Medulla oblongata (tissue), 1 donor: ENCODE measurements around the gene PRKAG3.
"Not testable (repeated sequence)": the region's sequence is repeated elsewhere in the genome, so short reads cannot be mapped to it uniquely, and the experiment has no call there.

ENCODE experiments used
- DNase-seq: peaks from one replicate; pipeline ENCODE4 v3.0.0-alpha.2; 2015; ENCODE audit errors: extremely low spot score

PRKAG3 gene

DNA sequence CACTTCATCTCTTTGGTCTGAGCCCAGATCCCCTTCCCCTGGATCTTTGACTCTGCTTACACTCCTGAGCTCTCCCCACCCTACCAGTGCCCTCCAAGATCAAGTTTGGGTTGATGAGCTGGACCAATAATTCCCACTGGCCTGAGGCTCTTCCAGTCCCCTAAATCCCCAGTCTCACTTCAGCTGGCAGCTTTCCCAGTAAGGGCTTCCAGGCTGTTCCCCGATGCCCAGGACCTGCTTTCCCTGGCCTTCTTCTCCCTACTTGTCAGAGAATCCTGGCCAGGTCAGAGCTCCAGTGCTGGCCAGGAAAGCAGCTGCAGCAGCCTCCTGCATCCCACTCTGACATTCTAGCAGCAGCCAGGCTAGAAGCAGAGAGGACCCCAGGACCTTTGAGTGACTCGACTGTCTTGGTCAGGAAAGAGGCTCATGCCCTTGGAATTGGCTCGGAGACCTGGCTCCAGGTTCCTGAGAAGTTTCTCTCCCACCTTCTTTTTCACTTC is 31.5 kb upstream of the PRKAG3 start:
- no peak for DNase-seq

DNA sequence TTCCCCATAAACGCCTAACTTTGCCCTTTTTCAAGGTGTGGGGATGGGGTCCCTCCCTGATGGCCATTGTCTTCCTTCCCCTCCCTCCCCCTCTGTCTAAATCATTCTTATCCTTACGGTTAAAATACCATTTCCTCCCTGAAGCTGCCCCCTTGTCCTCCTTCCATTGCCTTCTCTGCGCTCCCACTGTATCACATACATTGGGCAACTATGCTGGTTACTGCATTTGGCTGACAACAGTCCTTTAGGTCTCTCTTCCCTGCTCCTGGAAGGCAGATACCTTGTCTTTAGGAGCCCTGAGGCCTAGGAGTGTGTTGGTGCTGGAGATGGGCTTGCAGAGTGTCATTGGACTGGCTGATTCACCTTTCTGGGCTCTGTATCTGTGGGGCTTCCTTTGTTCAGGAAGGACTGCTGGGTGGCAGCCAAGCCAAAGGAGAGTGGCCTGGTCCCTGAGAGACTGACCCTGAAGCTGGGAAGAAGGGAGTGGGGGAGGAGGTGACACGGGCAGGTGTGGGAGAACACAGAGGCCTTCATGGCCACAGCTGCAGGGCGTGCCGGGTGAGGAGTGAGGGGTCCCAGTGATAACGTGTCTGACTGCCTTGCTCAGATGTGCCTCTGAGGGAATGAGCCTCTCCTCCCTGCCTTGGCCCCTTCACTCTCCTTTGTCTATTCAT is 30.2 kb upstream of the PRKAG3 start:
- no peak for DNase-seq

DNA sequence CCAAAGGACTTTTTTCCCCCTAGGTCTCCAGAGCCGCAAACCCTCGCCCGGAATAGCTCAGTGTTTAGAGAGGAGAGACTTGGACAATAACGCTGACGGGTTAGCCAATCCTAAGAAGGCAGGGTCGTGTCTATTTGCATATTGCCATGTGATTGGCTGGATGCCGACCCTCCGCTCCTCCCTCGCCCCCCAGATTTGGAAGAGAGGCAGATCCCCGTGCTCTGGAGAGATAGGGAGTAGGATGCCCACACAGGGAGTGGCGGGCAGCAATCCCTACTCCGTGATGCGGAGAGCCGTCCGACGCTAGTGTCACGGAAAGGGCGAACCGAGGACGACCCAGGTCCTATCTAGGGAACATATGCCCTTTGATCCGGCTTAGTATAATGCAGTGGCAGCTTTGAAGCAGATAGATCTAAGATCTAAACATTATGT is 29.4 kb upstream of the PRKAG3 start:
- peak; percentile 12 for DNase-seq

DNA sequence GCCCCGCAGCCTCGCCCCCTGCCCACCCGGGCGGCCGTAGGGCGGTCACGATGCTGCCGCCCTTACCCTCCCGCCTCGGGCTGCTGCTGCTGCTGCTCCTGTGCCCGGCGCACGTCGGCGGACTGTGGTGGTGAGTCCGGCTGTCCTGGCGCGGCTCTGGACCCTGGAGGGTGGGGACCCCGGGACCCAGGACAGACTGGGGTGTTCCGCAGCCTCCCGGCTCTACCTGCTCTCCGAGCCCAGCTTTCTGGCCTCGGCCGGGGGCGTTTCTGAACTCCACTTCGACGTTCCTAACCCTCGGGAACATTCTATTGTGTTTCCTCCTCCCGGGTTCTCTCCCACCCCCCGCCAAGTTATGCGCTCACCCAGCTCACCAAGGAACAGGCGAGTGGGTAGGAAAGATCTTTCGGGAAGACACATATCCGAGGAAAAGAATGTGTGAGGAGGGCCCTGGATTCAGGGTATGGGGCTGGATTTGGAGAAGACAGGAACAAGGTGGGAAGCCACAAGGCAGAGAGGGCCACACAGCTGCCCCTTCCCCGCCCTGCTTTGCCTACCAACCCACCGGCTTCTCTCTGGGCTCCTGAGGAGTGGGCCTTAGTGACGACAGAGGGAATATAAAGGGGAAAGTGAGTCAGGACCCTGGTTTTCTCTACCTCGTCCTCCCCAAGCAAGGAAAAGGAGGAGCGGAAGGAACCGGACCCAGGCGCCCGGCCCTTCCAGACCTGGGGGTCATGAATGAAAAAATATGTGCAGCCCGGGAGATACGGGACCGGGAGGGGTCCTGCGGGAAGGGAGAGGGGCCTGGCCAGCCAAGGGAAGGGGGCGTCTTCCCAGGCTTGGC is 28.6 kb upstream of the PRKAG3 start:
- DNase-seq, result no peak

DNA sequence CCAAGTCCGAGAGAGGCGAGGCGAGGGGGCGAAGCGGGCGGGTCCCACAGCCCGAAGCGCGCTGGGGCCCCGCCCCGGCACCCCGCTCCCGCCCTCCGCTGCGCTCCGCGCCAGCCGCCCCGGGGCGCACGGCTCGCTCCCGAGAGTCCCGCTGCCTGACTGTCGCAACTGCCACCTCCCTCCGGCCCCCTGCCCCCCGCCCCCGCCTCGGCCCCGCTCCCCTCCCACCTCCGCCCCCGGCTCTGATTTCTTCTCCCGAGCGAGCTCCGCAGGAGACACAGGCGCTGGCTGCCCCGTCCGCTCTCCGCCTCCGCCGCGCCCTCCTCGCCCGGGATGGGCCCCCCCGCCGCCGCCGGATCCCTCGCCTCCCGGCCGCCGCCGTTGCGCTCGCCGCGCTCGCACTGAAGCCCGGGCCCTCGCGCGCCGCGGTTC is 28.0 kb upstream of the PRKAG3 start, which contains the start of gene WNT6:
WNT6 (plus strand) TSS at position 250 of the 432 bp plus-strand sequence. CDS start 233 bp downstream, outside the sequence.
- DNase-seq, result no peak

DNA sequence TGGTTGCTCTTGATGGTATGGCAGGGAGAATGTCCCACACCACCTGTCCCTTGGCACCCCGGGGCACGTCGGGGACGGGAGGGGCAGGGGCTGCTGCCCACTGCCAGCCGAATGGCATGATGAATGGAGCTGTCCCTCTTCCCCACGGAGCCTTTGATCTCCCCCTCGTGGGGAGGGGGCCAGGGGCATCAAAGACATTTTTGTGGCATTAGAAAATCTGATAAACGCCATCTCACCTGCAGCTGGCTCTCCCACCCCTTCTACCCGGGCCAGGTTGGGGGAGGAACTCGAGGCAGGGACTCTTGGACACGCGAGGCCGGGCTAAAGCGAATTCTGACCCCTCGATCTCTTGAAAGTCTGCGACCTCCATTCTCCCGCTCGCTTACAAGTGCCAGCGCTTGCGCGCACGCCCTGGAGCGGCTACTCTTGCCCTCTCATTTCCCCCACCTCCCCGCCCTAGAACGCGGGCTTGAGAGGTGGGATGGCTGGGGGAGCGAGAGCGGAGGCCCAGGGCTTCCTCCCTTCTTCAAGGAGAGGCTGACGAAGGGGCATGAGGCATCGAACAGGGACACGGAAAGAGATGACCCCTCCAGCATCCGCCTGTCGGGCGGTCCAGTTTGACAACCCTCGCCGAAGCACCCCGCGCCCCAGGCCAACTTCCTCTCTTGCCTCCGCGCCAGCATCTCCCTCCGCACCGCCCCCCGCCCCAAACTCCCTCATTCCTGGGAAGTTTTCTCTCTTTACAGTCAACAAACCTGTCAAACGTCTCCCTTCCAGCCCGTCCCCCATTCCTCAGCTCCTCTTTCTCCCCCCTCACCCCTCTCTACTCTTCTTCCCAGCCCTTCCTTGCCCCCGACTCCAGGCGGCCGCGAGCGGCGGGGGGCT is 27.3 kb upstream of the PRKAG3 start:
- no peak for DNase-seq

DNA sequence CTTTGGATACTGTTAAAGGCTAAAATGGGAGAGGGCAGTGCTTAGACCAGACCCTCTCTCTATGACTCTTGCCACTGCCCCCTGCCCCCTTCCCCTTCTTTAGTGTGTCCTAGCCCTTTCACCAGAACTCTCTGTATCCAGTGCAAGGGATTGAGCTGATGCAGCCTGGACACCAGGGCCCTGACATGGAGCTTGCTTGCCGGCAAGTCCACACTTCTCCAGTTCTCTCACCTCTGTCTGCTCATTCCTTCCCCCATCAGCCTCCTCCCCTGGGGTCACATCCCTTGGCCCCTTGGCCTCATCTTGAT is 26.5 kb upstream of the PRKAG3 start:
- no peak for DNase-seq

DNA sequence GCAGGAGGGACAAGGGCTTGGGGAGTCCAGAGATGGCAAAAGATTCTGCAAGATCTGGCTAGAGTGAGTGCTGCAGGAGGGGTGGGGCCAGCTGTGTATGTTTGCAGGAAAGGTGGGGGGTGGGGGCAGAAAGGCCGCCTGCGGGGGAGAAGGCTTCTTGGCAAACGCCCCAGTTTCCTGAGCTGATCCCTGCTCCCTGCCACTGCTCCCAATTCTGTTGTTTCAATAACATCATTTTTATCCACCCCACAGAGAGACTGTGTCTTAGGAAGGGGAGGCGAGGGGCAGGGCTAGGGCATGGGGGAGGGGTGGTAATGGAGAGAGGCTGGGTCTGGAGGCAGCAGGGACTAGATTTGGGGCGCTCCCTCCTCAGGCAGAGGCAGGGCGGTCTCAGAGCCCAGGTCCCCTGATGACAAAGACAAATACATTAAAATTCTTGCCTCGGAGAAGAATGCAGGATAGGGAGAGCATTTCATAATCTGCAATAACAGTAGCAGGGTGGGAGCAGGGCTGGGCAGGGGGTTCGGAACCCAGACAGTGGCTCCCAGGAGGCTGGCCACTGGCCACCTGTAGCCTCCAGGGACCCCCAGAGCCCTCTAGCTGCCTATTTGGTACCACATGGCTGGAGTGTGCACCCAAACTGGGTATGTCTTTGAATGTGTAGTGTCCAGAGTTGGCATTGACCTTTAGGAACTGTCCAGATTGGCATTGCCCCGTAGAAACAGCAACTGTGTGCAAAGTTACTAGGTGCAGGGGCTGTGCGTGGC is 26.0 kb upstream of the PRKAG3 start:
- no peak for DNase-seq

DNA sequence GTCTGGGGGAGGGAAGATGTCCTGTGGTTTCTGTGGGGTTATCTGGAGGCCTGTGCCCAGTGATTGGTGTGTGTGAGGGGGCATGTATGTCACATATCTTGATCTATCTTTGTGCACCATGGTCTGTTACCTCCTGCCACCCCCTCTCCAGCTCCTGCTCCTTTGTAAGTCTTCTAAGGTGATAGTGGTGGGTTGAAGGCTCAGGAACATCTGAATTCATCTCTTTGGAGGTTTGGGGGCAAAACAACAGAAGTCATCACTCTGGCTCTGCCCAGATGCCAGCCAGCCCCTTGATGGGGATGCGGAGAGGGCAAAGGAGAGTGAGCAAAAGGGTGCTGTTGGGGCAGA is 25.3 kb upstream of the PRKAG3 start:
- no peak for DNase-seq

DNA sequence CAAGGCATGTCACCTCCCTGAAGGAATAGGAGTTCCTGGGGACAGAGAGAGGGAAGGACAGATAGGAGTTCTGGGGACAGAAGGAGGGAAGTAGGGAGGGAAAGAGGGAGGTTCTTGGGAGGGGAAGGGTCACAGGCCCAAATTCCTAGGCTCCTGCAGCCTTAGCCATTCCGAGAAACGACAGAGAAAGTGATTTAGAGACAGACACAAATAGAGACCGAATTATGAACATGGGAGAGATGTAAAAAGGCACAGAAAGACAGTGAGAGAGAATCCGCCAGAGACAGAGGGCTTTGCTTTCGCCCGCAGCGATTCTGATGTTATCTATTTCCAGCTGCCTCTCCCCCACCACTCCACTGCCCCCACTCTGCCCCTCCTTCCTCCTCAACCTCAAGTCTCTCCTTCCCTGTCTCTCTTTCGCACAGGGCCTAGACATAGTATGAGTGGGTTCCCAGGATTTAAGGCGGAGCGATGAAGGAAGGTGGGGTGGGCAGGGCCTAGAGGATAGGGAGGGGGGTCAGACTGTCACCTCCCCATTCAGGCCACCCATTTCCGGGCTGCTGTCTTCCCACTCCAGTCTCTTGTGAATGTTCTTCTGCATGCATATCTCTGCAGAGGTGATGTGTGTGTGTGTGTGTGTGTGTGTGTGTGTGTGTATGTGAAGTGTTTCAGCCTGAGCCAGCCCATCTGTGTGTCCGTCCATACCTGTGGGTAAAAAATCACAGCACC is 24.7 kb upstream of the PRKAG3 start:
- DNase-seq, result no peak

DNA sequence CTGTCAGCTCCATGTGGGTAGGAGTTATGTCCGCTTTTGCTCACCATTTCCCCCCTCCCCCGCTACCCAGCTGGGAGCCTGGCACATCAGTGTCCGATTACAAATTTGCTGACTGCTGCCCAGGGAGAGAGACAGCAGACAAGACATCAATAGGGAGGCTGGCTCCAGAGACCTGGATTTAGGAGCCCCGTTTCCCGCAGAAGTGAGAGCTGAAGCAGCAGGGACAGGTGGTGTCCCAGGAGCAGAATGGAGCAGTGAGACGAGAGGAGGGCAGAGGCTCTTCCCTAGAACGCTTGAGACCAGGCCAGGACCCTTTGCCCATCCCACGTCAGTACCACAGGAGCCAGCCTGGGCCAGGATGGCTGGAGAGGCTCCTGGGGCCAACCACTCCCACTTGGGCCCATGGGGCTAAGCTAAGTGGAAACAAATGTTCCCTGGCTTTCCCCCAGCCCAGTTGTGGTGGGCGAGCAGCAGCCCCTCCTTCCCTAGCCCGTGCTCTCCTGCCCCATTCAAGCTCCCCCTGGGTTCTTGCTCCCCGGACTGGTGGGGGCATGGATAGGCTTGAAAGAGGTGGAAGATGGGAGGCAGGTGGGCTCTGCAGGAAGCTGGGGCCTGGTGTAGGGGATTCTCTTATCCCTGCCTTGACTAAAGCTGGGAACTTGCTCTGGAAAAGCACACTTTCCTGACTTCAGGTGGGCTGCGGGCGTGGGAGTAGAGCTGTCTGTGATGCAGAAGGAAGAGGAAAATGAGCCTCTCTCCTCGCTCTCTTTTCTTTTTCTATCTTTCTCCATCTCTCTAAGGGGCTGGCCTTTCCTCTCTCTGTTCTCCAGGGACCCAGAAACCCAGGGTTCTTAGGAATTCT is 23.9 kb upstream of the PRKAG3 start:
- DNase-seq, result no peak

DNA sequence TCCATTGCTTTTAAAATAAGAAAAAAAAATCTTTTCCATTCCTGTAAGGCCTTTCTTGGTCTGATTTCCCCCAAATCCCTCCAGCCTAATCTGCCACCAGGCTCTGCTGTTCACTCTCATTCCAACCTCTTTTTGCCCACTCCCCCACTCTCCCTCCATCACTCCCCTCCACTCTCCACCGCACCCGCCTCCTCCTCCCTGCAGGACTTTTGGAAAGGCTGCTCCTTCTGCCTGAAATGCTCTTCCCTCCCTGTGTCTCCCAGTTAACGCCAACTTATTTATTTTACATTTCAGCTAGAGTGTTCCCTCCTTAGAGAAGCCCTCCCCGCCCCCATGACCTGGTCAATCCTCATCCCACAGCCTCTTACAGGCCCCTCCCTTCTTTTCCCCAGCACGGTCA is 23.3 kb upstream of the PRKAG3 start:
- DNase-seq, result no peak

DNA sequence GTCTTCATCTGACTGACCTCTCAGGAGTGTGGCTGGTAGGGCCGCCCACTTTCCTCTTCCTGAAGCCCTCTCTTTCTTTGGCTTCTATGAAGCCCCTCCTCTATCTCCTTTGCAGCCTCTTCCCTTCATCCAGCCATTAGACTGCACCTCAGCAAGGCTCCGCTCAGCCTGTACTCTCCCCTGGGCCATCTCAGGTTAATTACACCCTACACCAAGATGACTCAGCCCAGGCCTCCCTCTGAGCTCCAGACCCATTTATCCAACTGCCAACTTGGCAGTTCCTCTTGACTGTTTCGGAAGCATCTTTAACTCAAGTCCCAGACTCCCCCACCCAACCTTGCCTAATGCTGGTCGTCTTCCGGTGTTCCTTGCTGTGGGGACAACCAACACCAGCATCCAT is 22.2 kb upstream of the PRKAG3 start:
- DNase-seq, result no peak

DNA sequence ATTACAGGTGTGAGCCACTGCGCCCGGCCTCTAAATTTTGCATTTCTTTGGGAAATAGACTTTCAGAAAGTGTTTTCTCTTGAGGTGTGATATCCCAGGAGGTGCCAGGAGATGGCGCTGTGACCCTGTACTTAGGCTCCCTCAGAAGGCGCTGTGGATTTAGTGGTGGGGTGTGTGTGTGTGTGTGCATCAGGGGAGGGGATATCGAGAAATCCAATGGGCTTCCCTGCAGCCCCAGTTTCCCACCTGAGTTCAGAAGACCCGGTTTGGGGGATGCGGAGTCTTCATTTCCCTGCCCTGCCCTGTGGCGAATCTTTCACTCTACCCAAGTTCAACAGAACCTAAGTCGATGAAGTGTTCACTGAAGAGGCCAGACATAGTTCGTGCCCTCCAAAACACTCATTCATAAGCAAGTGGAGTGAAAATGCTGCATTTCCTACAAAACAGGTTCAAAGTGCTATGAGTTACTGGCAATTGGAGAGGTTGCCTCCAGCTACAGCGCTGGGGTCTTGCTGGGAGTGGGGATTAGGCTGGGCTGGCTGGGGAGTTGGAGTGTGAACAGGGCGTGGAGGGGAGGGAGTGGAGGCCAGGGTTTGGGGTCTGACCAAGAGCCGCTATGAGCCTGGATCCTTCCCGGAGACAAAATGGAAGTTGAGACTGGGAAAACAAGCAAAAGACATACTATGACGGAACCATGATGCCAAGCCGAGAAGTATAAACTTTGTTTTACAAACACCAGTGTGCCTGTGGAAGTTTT is 21.5 kb upstream of the PRKAG3 start:
- DNase-seq, result peak; percentile 66

DNA sequence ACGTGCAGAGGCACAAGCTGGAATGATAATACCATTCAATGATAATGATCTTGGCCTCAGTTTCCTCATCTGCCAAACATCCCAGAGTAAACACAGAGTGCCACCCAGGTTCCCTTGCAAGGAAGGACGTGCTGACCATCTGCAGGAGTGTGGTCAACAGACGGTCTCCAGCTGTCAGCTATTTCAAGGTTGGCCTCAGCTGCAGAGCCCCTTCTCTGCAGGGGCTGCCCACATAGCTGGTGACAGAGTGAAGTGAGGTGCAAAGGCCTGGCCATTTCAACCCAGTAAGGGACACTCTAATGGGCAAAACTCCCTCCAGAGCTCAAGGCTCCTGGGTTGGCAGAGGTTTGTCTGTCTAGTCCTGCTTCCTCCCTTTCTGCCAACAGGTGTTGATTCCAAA is 19.7 kb upstream of the PRKAG3 start:
- DNase-seq, result no peak

DNA sequence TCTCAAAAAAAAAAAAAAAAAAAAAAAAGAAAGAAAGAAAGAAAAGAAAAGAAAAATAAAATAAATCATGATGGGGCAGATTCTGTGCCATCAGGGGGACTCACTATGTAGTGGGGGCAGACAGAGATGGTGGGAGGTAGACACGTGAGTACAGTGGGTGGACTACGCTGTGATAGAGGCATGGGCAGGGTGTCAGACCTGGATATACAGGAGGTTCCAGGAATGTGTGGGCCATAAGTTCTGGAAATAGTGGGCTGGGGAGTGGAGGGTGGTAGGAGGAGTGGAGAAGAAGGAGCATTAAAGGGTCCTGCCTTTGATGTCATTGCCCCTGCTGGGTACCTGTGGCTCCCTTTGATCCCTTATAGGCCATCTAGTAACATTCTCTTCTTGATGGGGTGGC is 19.2 kb upstream of the PRKAG3 start:
- DNase-seq, result no peak

DNA sequence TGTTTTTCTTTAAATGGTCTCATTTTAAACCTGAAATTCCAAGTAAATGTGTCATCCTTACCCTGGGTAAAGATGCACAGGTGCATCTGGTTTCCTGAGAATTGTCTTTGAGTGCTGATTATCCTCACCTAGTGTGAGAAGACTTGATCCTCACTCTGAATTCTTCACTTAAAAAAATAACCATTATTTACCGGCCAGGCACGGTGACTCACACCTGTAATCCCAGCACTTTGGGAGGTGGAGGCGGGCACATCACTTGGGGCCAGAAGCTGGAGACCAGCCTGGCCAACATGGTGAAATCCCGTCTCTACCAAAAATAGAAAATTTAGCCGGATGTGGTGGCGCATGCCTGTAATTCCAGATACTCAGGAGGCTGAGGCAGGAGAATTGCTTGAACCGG is 18.1 kb upstream of the PRKAG3 start:
- DNase-seq, result no peak

DNA sequence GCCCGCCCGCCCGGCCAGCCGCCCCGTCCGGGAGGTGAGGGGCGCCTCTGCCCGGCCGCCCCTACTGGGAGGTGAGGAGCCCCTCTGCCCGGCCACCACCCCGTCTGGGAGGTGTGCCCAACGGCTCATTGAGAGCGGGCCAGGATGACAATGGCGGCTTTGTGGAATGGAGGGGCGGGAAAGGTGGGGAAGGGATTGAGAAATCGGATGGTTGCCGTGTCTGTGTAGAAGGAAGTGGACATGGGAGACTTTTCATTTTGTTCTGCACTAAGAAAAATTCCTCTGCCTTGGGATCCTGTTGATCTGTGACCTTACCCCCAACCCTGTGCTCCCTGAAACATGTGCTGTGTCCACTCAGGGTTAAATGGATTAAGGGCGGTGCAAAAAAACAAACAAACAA is 15.4 kb upstream of the PRKAG3 start:
- not testable (repeated sequence) for DNase-seq

DNA sequence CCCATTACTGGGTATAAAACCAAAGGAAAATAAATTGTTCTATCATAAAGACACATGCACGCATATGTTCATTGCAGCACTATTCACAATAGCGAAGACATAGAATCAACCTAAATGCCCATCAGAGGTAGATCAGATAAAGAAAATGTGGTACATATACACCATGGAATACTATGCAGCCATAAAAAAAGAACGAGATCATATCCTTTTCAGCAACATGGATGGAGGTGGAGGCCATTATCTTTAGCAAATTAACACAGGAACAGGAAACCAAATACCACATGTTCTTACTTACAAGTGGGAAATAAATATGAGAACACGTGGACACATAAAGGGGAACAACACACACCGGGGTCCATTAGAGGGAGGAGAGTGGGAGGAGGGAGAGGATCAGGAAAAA is 12.7 kb upstream of the PRKAG3 start:
- not testable (repeated sequence) for DNase-seq
